Measurements from ENCODE around the gene MAN2B2.

- TF ChIP-seq CTCF (IDR thresholded peaks at IDR 0.05 in 8 of 11, conservative IDR thresholded peaks at IDR 0.05 in 3 of 11) (no peak), POLR2A (IDR thresholded peaks at IDR 0.05) (no peak), POLR2AphosphoS5 (IDR thresholded peaks at IDR 0.05) (no peak)
Observed at GRCh38 chr4:6662591-6662990, 87.6 kb downstream of the MAN2B2 start.
